ENCODE measurements around the gene DCBLD1.

GRCh38 chr6:117525607-117526006 lies 43.1 kb downstream of the DCBLD1 start:
- TF ChIP-seq, protein P1, sequence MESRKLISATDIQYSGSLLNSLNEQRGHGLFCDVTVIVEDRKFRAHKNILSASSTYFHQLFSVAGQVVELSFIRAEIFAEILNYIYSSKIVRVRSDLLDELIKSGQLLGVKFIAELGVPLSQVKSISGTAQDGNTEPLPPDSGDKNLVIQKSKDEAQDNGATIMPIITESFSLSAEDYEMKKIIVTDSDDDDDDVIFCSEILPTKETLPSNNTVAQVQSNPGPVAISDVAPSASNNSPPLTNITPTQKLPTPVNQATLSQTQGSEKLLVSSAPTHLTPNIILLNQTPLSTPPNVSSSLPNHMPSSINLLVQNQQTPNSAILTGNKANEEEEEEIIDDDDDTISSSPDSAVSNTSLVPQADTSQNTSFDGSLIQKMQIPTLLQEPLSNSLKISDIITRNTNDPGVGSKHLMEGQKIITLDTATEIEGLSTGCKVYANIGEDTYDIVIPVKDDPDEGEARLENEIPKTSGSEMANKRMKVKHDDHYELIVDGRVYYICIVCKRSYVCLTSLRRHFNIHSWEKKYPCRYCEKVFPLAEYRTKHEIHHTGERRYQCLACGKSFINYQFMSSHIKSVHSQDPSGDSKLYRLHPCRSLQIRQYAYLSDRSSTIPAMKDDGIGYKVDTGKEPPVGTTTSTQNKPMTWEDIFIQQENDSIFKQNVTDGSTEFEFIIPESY (IDR thresholded peaks at IDR 0.05; ENCODE audit: extremely low read depth, insufficient replicate concordance, low read length): no peak
- no peak for TF ChIP-seq RAD21 (IDR thresholded peaks at IDR 0.05; ENCODE audit: low read depth)
- TF ChIP-seq, protein P2, sequence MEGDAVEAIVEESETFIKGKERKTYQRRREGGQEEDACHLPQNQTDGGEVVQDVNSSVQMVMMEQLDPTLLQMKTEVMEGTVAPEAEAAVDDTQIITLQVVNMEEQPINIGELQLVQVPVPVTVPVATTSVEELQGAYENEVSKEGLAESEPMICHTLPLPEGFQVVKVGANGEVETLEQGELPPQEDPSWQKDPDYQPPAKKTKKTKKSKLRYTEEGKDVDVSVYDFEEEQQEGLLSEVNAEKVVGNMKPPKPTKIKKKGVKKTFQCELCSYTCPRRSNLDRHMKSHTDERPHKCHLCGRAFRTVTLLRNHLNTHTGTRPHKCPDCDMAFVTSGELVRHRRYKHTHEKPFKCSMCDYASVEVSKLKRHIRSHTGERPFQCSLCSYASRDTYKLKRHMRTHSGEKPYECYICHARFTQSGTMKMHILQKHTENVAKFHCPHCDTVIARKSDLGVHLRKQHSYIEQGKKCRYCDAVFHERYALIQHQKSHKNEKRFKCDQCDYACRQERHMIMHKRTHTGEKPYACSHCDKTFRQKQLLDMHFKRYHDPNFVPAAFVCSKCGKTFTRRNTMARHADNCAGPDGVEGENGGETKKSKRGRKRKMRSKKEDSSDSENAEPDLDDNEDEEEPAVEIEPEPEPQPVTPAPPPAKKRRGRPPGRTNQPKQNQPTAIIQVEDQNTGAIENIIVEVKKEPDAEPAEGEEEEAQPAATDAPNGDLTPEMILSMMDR (IDR thresholded peaks at IDR 0.05 in 2 of 3, conservative IDR thresholded peaks at IDR 0.05 in 1 of 3; ENCODE audit: borderline replicate concordance in 1 of 3, insufficient read depth in 1 of 3, low read depth in 2 of 3, low read length in 2 of 3): no peak
- no peak for TF ChIP-seq POLR2AphosphoS5 (IDR thresholded peaks at IDR 0.05; ENCODE audit: low read depth, low read length)
- no peak for TF ChIP-seq EZH2 (IDR thresholded peaks at IDR 0.05)
- TF ChIP-seq POLR2A (IDR thresholded peaks at IDR 0.05; ENCODE audit: borderline replicate concordance, extremely low read depth, insufficient read depth, insufficient read length): no peak
